GM04503 (cell line): ENCODE measurements around the gene GNRHR.
"Not testable (repeated sequence)": the region's sequence is repeated elsewhere in the genome, so short reads cannot be mapped to it uniquely, and the experiment has no call there.

Experiments used
- DNase-seq: peaks from one replicate; pipeline ENCODE4 v3.0.0-alpha.2; 2012; ENCODE audit warnings: low read depth

GNRHR gene, protein sequence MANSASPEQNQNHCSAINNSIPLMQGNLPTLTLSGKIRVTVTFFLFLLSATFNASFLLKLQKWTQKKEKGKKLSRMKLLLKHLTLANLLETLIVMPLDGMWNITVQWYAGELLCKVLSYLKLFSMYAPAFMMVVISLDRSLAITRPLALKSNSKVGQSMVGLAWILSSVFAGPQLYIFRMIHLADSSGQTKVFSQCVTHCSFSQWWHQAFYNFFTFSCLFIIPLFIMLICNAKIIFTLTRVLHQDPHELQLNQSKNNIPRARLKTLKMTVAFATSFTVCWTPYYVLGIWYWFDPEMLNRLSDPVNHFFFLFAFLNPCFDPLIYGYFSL

DNA sequence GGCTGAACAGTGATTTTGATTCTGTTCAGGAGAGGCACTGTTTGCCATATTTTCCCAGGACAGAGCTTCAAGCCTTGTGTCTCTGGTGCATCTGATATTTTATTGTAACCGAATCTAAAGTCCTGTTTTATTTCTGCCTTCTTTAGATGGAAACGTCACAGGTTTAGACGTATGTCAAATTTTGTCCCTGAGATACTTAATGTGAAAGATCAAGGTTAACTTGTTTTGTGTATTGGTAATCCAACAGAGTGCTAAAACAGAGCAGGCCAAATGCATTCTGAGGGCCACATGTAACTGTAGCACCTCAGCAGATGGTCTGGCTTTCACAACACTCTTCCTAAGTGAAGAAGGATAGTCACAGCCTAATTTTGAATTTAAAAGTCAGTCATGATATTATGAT is at the start of gene GNRHR:
GNRHR (minus strand) TSS at position 101 of the 400 bp plus-strand sequence; CDS start at position 48, 53 bp downstream.
- no peak for DNase-seq

DNA sequence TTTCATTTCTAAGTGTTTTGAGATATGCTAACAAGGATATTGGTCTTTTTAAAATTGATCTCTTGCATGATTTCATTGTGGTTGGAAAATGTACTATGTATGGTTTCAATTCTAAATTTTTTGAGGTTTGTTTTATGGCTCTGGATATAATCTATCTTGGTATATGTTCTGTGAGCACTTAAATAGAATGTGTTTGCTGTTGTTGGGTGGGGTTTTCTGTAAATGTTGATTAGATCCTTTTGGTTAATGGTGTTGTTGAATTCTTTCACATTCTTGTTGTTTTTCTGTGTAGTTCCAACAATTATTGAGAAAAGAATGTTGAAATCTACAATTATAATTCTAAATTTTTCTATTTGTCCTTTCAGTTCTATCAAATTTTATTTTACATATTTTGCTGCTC is 42.6 kb upstream of the GNRHR start:
- no peak for DNase-seq

DNA sequence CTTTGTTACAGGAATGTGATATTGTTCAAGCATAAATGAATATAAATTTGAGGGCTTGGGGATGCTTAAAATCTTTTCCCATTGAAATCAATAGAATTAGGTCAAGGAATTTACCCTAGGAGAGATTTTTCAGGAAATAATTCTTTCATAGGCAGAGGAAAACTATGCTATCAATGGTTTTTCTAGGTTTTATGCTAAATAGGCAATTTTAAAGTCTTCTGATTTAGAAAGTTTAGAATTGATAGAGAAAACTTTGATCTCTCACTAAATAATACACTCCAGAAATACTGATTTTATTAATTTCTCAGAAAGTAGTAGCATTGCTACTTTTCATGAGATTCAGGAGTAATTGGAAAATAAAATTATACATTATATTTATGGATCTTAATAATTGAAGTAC is 36.5 kb upstream of the GNRHR start:
- DNase-seq = no peak

DNA sequence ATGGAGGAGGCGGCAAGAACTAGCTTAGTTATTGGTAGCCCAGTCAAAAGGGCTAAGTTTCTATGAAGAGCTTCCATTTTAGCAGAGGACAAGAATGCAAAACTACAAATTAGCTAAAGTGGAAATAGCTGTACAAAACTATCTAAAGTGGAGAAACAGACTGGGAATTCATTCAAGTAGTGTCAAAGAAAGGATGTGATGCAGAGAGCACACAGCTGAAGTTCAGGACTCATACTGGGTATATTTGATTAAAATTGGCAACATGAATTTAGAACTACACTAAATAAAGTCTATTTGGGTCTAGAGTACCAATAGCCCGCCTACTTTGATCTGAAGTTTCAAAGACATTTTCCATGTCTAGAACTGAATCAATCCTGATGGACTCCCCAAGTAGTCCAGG is 33.1 kb upstream of the GNRHR start:
- DNase-seq = no peak

DNA sequence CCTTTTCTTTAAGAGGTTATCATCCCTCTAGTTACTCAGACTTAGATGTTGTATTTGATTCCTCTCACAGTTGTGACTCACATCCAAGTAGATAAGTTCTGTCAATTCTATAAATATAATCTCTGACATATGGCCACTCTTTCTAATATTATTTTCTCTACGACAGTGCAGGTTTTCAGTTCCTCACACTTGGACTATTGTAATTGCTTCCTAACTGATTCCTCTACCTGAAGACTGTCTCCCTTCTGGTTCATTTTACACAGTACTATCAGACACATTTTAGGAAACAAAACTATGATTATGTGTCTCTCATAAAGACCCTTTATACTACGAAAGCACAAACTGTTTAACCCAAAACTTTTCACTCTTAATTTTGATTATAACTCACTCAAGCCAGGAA is 31.3 kb upstream of the GNRHR start:
- DNase-seq = no peak

DNA sequence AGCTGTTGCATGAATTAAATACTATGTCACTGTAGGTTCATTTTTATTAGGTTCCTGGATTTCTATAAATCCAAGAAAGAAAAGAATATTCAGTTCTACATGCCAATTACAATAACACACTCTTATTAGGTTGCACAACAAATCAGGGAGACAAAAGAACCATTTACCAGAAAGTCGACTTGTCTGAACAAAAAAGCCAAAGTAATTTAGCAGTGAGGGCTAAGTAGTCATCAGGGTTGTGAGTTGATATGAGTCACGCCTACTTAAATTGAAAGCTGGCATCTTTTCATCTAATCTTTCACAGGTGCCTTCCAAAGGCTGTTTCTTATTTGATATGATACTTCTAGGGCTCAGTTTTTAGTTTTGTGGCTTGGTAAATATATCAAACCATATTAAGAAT is 25.4 kb upstream of the GNRHR start:
- DNase-seq = no peak

DNA sequence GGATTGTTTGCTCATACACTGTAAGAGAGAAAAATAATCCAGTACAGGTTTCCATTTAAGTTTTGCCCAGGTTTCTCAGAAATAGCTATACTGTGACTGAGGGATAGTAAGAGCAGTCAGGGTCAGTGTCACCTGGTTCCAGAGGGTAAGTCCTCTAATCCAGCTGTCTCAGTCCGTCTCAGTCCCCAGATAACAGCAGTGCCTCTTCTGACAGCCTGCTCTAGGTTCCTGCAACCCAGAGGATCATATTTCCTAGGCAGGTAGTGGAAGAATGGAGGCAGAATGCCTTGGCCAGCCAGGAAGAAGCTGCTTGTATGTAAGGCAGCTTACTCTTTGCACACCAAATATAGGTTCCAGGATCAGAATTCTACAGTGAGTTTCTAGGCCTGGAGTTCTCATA is 22.6 kb upstream of the GNRHR start:
- no peak for DNase-seq

DNA sequence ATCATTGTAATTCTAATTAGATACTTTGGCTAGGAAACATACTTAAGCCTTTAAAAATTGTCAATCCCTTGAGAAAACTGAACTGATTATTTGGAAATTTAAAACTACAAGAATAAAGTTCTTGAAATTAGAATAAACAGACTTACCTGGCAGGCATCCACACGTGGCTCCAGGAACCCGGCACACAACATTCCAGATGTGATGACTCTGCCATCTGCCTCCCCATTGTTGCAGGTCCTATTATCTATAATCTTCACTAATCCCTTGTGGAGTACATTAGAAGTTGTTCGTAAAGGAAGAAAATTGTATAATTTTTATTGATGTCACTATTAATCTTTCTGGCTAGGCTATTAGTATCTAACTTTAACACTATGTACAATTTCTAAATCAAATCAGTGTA is 16.2 kb upstream of the GNRHR start:
- no peak for DNase-seq

DNA sequence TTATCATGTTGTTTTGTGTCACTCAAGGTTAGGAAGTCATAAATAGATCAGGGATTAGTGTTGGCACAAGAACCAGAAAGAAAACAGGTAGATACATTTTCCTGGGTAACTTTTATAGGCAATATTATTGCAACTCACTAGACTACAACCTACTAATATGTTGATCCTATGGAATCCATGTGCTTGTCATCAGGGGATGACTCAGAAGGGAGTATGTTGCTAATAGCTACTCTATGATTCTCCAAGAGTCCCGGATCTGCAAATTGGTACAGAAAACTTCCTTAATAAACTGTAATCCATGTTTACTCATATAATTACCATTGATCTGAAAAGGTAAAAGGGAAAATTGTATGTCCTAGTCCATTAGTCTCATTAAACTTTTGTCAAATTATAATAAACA is 11.7 kb upstream of the GNRHR start:
- no peak for DNase-seq

DNA sequence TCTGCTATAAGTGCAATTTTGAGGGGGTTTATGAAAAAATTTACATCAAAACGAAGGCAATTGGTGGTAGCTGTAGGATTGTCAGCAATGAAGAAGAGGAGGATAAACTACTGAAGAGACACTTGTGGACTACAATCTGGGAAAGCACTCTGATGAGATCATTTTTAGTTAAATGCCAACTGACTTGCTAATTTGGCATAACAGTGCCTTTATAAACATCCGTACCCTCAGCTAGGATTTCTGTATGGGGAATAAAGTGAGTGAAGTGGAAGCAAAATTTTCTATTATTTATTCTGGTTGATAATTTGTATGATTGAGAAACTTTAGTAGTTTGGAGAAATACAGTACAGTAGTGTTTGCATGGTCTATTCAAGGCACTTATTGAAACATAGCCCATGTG is 11.2 kb upstream of the GNRHR start:
- DNase-seq = no peak

DNA sequence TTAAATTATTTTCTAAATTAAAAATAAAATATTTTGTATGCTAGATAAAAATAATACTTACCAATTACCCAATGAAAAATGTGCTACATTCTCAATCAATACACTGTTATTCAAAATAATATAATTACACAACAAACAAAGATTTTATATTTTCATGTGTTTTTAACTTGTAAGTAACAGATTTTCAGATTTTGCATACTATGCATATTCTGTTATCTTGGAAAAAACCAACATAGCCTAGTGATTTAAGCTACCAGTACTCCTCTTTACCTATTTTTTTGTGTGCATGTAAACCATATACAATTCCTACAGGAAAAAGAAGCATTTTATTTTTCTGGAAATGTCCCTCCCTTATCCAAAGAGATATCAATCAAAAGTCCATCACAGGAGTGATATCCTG is 10.0 kb upstream of the GNRHR start:
- no peak for DNase-seq

DNA sequence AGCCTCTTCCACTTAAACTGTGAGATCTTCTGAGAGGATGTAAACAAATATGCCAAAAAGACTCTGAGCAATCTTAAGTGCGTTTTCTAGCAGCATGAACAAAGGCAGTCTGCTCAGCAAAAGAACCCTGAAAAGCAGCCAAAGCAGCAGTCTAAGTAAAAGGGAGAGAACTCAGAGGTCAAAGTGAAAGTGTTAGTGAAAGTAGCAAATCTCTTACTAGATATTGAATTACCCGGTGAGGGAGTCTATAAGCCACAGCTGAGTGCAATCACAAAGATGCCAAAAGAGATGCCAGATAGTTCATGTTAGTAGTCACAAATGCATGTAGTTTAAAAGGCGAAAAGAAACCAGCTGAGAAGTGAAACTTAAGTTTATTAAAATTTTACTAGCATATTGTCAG is 7.9 kb upstream of the GNRHR start:
- no peak for DNase-seq

DNA sequence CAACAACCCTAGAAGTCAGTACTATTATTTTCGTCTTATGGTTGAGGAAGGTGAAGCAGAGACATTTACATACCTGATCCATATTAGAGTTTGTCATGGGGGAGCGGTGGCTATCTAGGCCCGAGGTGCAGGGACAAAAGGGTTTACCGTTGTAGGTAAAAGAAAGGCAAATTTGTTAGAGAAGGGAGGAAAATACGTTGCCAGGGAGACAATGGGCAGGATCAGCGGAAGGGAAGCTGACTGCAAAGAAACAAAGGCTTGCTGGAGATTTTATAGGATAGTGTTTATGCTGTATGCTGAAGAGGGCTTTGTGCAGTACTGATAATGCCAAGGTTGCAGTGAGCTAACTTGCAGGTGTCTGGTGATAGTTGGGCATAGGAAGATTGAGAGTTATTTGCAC is 2.8 kb upstream of the GNRHR start:
- not testable (repeated sequence) for DNase-seq

DNA sequence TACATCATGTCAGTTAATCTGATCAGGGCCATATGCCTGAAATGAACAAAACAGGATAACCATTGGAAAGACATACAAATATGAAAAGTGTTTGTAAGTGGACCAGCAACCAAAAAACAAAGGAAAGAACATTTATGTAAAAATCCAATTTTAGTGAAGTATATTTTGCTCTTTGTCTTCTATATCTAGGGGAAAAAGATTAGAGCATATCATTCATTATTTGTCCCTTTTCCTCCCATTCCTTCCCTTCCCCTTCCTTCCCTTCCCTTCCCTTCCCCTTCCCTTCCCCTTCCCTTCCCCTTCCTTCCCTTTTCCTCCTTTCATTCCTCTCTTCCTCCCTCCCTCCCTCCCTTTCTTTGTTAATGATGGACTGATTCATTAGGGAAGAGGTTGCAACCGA is 1.8 kb upstream of the GNRHR start:
- no peak for DNase-seq

DNA sequence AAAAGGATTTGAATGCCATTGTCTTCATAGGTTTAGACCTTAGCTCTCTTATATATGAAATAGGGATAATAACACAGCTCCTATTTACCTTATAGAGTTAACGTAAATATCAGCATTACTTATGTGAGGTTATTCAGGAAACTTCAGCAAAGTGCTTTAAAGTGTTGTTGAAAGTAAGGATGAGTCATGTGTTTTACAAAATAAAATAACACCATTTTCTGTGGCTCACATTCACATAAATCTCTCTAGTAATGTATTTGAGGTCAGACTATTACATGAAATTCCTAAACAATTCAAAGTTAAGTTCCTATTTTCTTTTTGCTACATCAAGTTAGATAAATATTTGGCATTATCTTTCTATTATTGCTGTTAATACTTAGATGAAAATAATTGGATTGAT is 2.9 kb downstream of the GNRHR start:
- DNase-seq = no peak

DNA sequence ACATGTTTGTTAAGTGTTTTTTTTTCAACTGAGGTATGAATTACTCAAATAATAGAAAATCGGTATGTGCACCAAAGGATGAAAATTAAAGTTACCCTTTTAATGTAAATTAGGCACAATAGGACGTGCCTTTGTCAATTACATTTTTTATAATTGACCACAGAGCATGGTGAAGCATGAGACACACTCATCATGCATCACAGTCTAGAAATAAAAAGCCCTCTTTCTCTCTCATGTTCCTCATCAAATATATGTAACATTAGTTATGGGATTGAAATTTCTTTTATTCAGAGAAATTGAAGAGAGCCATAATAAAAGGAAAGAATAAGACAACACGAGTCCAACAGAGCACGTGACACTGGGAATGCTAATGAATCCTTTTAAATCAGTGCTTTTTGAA is 3.5 kb downstream of the GNRHR start:
- DNase-seq = no peak

DNA sequence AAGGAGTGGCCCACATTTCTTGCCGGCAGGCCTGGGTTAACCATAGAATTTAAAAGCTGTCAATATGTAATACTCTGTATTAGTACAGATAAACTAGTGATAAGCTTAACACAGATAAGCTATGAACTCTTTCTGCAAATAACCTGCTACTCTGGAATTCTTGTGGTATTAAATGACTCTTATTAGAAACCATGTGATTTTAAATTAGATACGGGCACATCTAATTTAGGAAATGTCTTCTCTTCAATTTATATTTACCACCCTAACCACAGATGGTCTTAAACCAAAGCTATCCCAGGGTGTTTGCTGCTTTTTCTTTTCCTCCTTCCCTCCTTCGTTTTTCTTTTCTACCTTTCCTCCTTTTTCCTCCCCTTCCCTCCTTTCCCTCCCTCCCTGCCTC is 4.9 kb downstream of the GNRHR start:
- no peak for DNase-seq

DNA sequence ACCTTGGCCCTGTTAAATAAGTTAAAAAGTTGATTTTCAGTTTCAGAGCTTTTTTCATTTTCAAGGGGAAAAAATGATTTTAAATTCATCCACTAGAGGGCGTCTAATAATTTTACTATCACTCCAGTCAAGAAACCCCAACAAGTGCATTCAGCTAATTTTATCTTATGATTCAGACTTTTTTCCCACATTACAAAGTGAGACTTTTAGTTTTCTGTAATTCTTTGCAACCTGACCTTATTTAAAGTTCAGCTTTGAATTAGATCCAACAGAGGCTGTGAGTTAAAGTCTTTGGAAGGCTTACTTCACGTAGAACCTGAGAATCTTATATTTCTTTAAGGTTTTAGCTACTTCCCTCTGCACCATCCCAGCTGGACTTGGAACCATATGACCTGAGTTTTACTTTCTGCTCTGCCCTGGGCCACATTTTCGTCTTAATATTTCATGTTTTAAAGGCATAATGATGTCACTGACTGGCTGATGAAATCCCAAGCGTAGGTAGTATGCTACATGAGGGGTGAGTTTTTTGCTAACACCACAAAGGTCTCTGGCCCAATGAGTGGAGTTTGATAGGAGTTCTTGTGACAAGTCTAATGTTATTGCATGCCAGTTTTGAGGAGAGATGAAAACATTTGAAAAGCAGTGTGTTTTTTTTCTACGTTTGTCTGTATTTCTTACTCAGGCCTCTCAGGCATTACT is 7.2 kb downstream of the GNRHR start:
- no peak for DNase-seq

DNA sequence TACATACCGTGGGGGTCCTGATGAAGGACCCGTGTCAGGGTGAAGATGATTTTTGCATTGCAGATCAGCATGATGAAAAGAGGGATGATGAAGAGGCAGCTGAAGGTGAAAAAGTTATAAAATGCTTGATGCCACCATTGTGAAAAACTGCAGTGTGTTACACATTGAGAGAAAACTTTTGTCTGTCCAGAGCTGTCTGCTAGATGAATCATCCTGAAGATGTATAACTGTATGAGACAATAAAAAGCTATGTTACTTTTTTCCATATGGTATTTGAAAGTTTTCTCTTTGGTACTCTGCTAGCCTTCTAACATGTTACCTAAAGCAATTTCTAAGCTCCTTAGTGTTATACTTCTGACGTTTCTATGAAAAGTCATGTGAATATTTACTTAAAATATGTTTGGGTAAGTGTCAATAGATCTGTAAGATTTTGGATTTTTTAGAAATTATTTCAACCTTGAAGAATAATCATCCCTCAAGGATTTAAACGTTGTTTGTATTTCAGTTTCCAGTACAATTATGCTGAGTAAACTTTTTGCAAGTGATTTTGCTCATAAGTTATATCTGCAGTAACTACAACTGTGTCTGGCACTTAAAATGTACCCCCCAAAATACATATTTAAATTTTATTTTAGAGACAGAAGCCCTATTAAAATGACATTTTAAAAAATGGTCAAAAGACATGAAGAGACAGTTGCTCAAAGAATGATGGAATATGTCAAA is 9.5 kb downstream of the GNRHR start:
- no peak for DNase-seq

DNA sequence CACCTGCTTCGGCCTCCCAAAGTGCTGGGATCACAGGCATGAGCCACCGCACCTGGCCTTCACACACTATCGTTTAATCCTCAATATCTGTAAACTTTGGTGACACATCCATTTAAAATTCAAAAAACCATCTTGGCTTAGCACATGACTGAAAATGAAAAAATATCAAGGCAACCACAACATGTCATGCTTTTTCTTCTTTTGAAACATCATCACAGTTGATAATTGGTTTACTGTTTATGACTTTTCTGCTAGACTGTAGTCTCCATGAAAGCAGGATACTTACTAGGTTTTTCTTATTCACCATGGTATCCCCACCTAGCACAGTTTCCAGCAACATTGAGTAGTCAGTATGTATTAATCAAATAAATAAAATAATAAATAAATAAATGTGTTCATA is 11.0 kb downstream of the GNRHR start:
- DNase-seq = no peak

DNA sequence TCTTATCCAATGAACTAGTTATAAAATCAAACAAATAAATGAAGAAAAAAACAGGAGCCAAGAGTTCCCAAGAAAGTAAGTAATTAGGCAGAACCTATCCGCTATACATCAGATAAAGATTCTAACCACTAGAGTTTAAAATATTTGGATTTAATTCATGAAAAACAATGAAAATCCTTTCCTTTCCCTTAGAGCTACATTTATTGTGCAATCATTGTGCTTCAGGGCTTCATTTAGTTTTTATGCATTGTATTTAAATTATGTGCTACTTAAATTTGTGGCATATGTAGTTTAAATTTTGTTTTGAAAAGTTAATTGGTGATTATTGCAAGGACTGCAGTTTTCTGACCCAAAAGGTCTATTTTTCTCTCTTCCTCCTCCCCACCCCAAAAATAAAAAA is 17.9 kb downstream of the GNRHR start:
- no peak for DNase-seq

DNA sequence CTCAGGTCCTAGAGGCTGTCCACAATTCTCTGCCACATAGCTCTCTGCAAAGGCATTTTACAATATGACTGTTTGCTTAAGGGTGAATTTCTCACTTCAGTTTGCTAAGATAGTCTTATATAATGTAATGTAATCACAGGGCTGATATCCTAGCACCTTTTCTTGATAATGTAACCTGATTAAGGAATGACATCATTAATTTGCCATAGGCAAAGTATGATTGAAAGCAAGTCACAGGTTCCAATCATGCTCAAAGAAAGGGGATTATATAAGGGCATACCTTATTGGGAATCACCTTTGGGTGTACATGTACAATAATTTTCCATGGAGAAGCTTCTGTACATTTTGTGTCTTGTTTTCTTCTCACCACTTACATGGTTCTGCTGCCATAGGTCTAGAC is 18.9 kb downstream of the GNRHR start:
- no peak for DNase-seq

DNA sequence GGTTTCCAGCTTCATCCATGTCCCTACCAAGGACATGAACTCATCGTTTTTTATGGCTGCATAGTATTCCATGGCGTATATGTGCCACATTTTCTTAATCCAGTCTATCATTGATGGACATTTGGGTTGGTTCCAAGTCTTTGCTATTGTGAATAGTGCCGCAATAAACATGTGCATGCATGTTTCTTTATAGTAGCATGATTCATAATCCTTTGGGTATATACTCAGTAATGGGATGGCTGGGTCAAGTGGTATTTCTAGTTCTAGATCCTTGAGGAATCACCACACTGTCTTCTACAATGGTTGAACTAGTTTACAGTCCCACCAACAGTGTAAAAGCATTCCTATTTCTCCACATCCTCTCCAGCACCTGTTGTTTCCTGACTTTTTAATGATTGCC is 23.7 kb downstream of the GNRHR start:
- not testable (repeated sequence) for DNase-seq
